Stimulated activated CD4-positive, alpha-beta T cell treated with anti-CD3 and anti-CD28 coated beads, Interleukin-12 subunit alpha, Interleukin-12 subunit beta, amount 100 ng/mL, for 24 hours (primary cell): ENCODE data around the gene KEAP1.

Source experiments
- DNase-seq, 2 experiments: peaks; one replicate each; pipeline ENCODE4 v3.0.0-alpha.2; 2020; ENCODE audit warnings: low read depth in 2 of 2

The KEAP1 gene

DNA sequence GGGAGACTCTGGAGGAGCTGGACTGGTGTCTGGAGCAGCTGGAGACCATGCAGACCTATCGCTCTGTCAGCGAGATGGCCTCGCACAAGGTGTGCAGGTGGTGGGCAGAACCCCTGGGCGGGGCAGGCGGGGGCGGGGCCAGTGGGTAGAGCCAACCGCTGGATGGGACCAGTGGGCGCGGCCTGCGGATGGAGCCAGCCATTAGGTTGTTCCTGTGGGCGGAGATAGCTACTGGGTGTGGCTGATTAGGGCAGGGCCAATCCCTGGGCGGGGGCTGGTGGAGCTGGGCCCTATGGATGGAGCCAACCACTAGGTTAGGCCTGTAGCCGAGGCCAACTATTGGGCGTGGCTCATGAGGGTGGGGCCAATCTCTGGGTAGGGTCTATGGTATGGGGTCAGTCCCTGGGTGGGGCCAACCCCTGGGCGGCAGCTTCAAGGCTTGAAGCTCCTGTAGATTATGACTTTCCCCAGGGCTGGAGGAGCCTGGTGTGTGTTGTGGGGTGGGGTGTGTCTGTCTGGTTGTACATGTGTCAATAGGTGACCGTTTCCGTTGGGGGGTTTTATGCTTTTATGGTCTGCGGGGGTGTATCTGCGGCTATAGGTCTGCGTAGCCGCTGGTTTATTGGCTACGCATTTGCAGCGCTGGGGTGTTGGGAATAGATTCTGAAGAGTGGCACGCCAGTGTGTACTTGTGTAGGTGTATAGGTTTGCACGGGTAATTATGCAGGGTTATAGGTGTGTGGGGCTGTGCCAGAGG is 52.1 kb downstream of the KEAP1 start:
- no peak for DNase-seq

DNA sequence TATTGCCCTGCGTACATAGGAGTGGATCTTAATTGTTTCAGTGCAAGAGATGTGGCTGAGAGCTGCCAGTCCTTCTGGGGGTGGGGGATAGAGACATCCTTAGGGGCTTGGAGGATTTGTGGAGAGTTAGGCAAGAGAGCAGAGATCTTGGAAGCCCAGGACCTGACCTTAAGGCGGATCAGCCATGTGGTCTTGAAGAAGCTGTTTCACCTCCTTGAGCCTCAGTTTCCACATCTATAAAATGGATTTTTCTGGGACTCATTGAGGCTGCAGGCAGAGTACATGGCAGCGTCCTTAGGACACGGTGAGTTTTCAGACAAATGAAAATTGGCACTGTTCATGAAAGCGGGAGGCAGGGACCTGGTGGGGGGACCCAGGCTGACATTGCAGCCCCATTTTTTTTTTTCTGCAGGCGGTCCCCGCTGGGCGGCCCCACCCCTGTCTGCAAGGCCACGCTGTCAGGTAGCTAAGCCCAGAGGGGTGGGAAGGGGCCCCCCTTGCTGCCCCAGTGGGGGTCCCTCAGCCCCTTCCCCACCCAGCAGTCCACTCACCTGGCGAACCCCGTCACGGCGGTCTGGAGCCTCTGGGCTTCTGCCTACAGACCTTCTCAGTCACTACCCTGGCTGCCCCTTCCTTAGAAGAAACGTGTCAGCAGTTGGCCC is 52.8 kb downstream of the KEAP1 start:
- no peak for DNase-seq

DNA sequence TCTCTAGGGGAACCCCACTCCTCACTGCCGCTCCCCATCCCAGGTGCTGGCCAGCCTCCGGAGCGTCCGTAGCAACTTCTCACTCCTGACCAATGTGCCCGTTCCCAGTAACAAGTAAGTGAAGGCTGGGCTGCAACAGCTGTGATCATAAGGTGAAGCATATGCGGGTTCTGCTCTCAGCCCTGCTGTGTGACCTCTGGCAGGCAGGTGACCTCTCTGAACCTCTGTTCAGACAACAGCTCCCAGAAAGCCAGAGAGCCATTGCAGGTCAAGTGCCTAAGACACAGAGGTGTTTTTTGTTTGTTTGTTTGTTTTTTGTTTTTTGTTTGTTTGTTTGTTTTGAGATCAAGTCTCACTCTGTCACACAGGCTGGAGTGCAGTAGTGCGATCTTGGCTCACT is 54.1 kb downstream of the KEAP1 start:
- DNase-seq = no peak

DNA sequence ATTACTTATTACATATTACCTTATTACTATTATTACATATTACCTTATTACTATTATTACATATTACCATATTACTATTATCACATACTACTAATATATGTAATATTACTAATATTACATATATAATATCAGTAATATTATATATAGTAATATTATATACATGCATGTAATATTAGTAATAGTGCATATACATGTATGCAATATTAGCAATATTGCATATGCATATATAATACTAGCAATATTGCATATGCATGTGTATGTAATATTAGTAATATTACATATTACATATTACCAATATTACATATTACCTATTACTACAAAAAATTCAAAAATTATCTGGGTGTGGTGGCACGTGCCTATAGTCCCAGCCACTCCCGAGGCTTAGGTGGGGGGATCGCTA is 60.5 kb downstream of the KEAP1 start:
- DNase-seq = no peak

DNA sequence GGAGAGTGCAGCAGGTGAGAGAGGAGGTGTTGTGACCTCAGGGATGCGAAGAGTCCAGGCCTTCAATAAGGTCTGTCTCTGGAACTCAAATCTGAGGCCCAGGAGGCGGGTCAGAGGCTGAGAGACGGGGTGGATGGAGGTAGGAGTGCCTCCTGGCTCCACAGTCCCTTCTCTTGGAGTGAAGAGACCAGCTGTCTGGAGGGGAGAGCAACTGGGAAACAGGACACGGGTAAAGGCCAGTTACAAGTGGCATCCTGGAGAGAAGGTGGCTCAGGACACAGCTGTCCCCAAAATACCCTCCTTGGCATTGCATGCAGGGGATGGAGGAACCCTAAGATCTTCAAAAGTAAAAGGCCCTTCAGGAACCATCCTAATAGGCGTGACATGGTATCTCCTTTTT is 63.6 kb downstream of the KEAP1 start:
- DNase-seq = no peak
